Heart right ventricle (tissue), 16 donors: Measurements from ENCODE around the gene SLFN14. TPM values are rescaled to one million over a fixed set of nuclear protein-coding genes. Genes with fewer than 3 reads are reported as not detected.

ENCODE experiments used
- ATAC-seq, 8 donors: fragments of 200-7000 bp; cut with Tn5 transposase; one replicate each; pipeline ENCODE4 v1.9.1; 2020; ENCODE audit warnings: mild to moderate bottlenecking in 8 of 8, moderate library complexity in 8 of 8, moderate number of reproducible peaks in 1 of 8
- DNase-seq, 2 donors: peaks; one replicate each; pipeline ENCODE4 v3.0.0-alpha.2; 2020
- H3K27ac ChIP-seq, 10 donors: fragments of 200-600 bp; sonication (generic) in 2 of 10; one replicate each; pipeline versions ENCODE4 v1.5.0 to v1.8.0; 2020 to 2022; ENCODE audit warnings: mild to moderate bottlenecking in 3 of 10
- H3K27me3 ChIP-seq, 7 donors: fragments of 200-600 bp; one replicate each; pipeline ENCODE4 v1.8.0; 2021 to 2022; ENCODE audit warnings: mild to moderate bottlenecking in 2 of 7
- H3K36me3 ChIP-seq, 9 donors: fragments of 200-600 bp; sonication (generic) in 1 of 9; one replicate each; pipeline versions ENCODE4 v1.5.0 to v1.8.0; 2020 to 2022; ENCODE audit warnings: mild to moderate bottlenecking in 2 of 9
- H3K4me1 ChIP-seq, 9 donors: fragments of 200-600 bp; sonication (generic) in 1 of 9; one replicate each; pipeline versions ENCODE4 v1.5.0 to v1.8.0; 2020 to 2022; ENCODE audit warnings: mild to moderate bottlenecking in 4 of 9
- H3K4me3 ChIP-seq, 10 donors: fragments of 200-600 bp; sonication (generic) in 2 of 10; one replicate each; pipeline versions ENCODE4 v1.5.0 to v1.8.0; 2020 to 2022; ENCODE audit warnings: mild to moderate bottlenecking in 7 of 10, moderate library complexity in 2 of 10
- H3K9me3 ChIP-seq, 11 donors: fragments of 200-600 bp in 10 of 11; sonication (generic) in 2 of 11; one replicate each; pipeline versions ENCODE4 v1.5.0 to v1.8.0; 2013 to 2022; ENCODE audit warnings: mild to moderate bottlenecking in 2 of 11, control low read depth in 1 of 11, moderate library complexity in 1 of 11
- WGBS, 2 donors: extraction: QIAGEN DNeasy Blood & Tissue Kit; methylation state at CpG; one replicate each; pipeline ENCODE4 v1.1.7; 2013; ENCODE audit warnings: inconsistent platforms in 1 of 2; 5-methylcytosine and 5-hydroxymethylcytosine counted together
- intact Hi-C, 10 donors: fragments of 100-400 bp; cut with DNase I; formaldehyde crosslinking; loops; one replicate each; pipeline versions ENCODE4 v1.11.1 to v1.14.2; 2022
- polyA plus RNA-seq, 2 donors: library from polyadenylated mRNA; stranded (reverse); fragments of 200-250 nt; gene quantifications; one replicate each; pipeline ENCODE4 v1.2.3, GENCODE V29; 2013
- total RNA-seq, 10 donors: library from RNA; stranded (reverse); fragmentation: NEBNext Ultra II Directional in 3 of 10; extraction: Animal tissue kit (Norgen Biotek cat#: 25700) in 3 of 10; gene quantifications; one replicate each; pipeline versions ENCODE4 v1.2.1 to v1.2.4, GENCODE V29; 2021 to 2023
- TF ChIP-seq, protein P1 (sequence below), 9 donors: fragments of 200-600 bp; sonication (generic) in 2 of 9; IDR thresholded peaks; one replicate each; pipeline versions ENCODE4 v1.5.0 to v1.8.0; 2021 to 2022; ENCODE audit warnings: antibody characterized with exemption in 9 of 9, mild to moderate bottlenecking in 5 of 9, moderate library complexity in 1 of 9
- donor health status: Arrhythmogenic right ventricular cardiomyopathy.
- donor health status: ischemic (EF 13 %, LVEDD 7.1; RV severe dilation, severe dysfunction).
- donor health status: healthy with polysubstance abuse.
- donor health status: DM: no; HTN: yes; CAD: no.
- donor health status: DM: no; HTN: no; CAD: no.
- donor health status: ischemic (EF 25% LVEDD 6.9; RV normal size, moderate dysfunction).
- donor health status: ischemic (EF 25% LVEDD 5.7; RV mildly dilated, moderate dysfunction).
- donor health status: healthy.
- donor health status: DM: yes; HTN: yes; CAD: no.
- donor health status: Ischemic cardiomyopathy.
- donor health status: ischemic (EF 35%, LVEDD 5.7; RV mildly dilated, moderate dysfunction).
- donor health status: nonischemic (EF 11% LVEDD 7.7; RV severe dilation, severe dysfunction).
- donor health status: DM: yes; HTN: yes; CAD: no.
- donor health status: PGD.
- donor health status: ischemic (EF 29% LVEDD 5.4; RV normal size, mild dysfunction).
- donor health status: nonischemic (EF 23%, LVEDD 6.1; RV moderate dilation, normal function).

SLFN14 gene
- total and polyA plus RNA-seq, 12 donors, result 0.09 TPM; not detected in 11

DNA sequence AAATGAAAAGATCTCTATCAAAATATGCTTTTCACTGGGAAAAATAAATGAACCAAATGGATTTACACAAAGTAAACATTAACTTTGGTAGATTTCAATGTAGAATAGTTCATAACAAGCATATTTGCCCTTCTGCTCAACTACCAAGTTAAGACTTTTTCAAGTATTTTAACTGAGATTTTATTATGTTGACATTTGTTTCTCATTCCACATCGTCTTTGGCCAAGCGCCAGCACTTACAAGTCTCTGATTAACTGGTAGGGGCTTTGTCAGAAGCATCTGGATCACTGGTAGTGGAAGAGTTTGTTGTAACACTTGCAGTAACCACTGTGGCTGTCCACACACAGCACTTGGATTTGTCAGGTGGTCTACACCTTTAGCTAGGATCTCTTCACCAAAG is 46.1 kb downstream of the SLFN14 start:
- TF ChIP-seq, protein P1, sequence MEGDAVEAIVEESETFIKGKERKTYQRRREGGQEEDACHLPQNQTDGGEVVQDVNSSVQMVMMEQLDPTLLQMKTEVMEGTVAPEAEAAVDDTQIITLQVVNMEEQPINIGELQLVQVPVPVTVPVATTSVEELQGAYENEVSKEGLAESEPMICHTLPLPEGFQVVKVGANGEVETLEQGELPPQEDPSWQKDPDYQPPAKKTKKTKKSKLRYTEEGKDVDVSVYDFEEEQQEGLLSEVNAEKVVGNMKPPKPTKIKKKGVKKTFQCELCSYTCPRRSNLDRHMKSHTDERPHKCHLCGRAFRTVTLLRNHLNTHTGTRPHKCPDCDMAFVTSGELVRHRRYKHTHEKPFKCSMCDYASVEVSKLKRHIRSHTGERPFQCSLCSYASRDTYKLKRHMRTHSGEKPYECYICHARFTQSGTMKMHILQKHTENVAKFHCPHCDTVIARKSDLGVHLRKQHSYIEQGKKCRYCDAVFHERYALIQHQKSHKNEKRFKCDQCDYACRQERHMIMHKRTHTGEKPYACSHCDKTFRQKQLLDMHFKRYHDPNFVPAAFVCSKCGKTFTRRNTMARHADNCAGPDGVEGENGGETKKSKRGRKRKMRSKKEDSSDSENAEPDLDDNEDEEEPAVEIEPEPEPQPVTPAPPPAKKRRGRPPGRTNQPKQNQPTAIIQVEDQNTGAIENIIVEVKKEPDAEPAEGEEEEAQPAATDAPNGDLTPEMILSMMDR (IDR thresholded peaks at IDR 0.05), result no peak
- DNase-seq, result no peak

More for the DNA sequence above, 46.1 kb downstream of the SLFN14 start:
- no peak overlapping the region for H3K4me3 ChIP-seq
- H3K27ac ChIP-seq, result no peak overlapping the region
- ATAC-seq, result no peak
- no peaks in the 10 kb centered on the region for H3K4me1 ChIP-seq
- H3K9me3 ChIP-seq, result peaks cover 0 to 8% (median 0%) of the 10 kb centered on the region in 11 donors
- 51 to 59% methylated on average over 2 of the region's 2 CpGs for WGBS, 2 donors
- intact Hi-C loops, result no loop called here
- H3K36me3 ChIP-seq, result peaks cover 0 to 17% (median 0%) of the 10 kb centered on the region in 9 donors
- peaks cover 0 to 31% (median 18%) of the 10 kb centered on the region in 7 donors for H3K27me3 ChIP-seq

Other genes with a start within 250 kb of the SLFN14 start
- 10 to 100 TPM; 11.5 to 25.7 (median 18.5) TPM for gene SLFN11, start 187.2 kb downstream of the SLFN14 start, total RNA-seq
- gene SLFN11, start 187.2 kb downstream of the SLFN14 start, polyA plus RNA-seq, result 10 to 100 TPM in 1 of 2 donors, 1 to 10 TPM in 1; 4.3 to 16.4 TPM
- 1 to 10 TPM; 2.0 to 7.8 (median 4.0) TPM for gene SLFN12, start 128.3 kb downstream of the SLFN14 start, total RNA-seq
- gene SLFN12, start 128.3 kb downstream of the SLFN14 start, polyA plus RNA-seq, result 1 to 10 TPM in 1 of 2 donors, under 1 TPM in 1; 0.96 to 3.7 TPM
- gene SLFN13, start 112.1 kb downstream of the SLFN14 start, total RNA-seq, result 10 to 100 TPM in 1 of 10 donors, 1 to 10 TPM in 9; 1.8 to 10.7 (median 4.4) TPM
- 1 to 10 TPM in 1 of 2 donors, under 1 TPM in 1; 0.51 to 1.5 TPM for gene SLFN13, start 112.1 kb downstream of the SLFN14 start, polyA plus RNA-seq
- 1 to 10 TPM in 3 of 10 donors, under 1 TPM in 7; 0.20 to 4.5 (median 0.69) TPM for gene SLFN12L, start 23.1 kb downstream of the SLFN14 start, total RNA-seq
- gene SLFN12L, start 23.1 kb downstream of the SLFN14 start, polyA plus RNA-seq, result under 1 TPM; 0.06 to 0.73 TPM
- 10 to 100 TPM in 2 of 10 donors, 1 to 10 TPM in 8; 6.6 to 11.2 (median 9.0) TPM for gene PEX12, start 17.8 kb upstream of the SLFN14 start, total RNA-seq
- 1 to 10 TPM; 2.6 to 3.6 TPM for gene PEX12, start 17.8 kb upstream of the SLFN14 start, polyA plus RNA-seq
- 100 to 1,000 TPM; 107 to 173 (median 130) TPM for gene AP2B1, start 26.5 kb upstream of the SLFN14 start, total RNA-seq
- 10 to 100 TPM; 20.0 to 38.8 TPM for gene AP2B1, start 26.5 kb upstream of the SLFN14 start, polyA plus RNA-seq
- 10 to 100 TPM in 9 of 10 donors, 1 to 10 TPM in 1; 9.0 to 26.2 (median 11.9) TPM for gene RASL10B, start 170.8 kb upstream of the SLFN14 start, total RNA-seq
- 1 to 10 TPM; 3.9 to 6.9 TPM for gene RASL10B, start 170.8 kb upstream of the SLFN14 start, polyA plus RNA-seq
- gene GAS2L2, start 192.4 kb upstream of the SLFN14 start, total RNA-seq, result under 1 TPM in 6 of 10 donors, not detected in 4; 0.09 to 0.89 (median 0.14) TPM
- under 1 TPM; 0.03 to 0.15 TPM for gene GAS2L2, start 192.4 kb upstream of the SLFN14 start, polyA plus RNA-seq
- gene C17orf50, start 200.1 kb upstream of the SLFN14 start, total RNA-seq, result not detected
- gene C17orf50, start 200.1 kb upstream of the SLFN14 start, polyA plus RNA-seq, result not detected
- 1 to 10 TPM; 1.4 to 3.4 (median 1.9) TPM for gene MMP28, start 234.8 kb upstream of the SLFN14 start, total RNA-seq
- 1 to 10 TPM; 5.4 to 7.4 TPM for gene MMP28, start 234.8 kb upstream of the SLFN14 start, polyA plus RNA-seq
- gene TAF15, start 248.7 kb upstream of the SLFN14 start, total RNA-seq, result 100 to 1,000 TPM; 102 to 158 (median 135) TPM
- gene TAF15, start 248.7 kb upstream of the SLFN14 start, polyA plus RNA-seq, result 10 to 100 TPM; 56.1 to 72.2 TPM